GM19328 (cell line): ENCODE measurements around the gene METTL15.
"Not testable (repeated sequence)": the region's sequence is repeated elsewhere in the genome, so short reads cannot be mapped to it uniquely, and the experiment has no call there.

ENCODE experiments used
- ATAC-seq: cut with Tn5 transposase; IDR thresholded peaks from one replicate; pipeline ENCODE4 v1.9.1; 2021; ENCODE audit warnings: mild to moderate bottlenecking, moderate library complexity; ENCODE audit not compliant: unreplicated experiment

The METTL15 gene

GRCh38 chr11:28274216-28274615 lies 166.0 kb downstream of the METTL15 start:
- ATAC-seq: no peak

DNA sequence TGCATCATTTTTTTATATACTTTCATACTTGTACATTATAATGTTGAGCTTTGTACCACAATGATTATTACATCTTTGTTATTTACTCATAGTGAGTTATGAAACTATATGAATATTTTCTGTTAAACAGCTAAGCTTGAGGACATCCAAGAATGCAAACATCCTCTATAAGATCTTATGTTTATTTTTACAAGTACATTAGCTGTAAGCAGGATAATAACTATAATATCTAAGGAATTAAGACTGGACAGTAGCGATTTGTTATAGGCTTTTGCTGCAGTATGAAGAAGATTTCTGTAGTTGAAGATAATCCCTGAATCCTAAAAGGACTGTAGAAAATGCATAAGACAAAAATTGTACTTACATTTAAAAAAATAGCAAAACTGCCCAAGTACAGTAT lies 176.0 kb downstream of the METTL15 start:
- no peak for ATAC-seq

DNA sequence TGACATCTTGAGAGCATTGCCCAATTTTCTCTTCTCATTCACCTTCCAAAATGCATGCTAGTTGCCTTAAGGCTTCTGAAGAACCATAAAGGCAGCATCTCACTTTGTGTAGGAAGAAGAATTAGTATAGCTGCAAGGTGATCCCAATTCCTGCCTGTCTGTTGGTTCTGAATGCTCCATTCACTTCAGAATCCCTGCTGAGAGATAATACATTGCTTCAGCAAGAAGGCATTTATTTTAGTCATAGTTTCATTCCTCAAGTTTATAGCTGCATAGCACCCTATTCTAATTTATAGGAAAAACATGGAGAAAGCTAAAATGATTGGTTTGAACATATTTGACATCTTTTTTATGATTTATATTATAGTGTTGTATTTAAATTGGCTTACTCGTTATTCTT lies 181.3 kb downstream of the METTL15 start:
- no peak for ATAC-seq

GRCh38 chr11:28290995-28291394 lies 182.8 kb downstream of the METTL15 start:
- not testable (repeated sequence) for ATAC-seq

DNA sequence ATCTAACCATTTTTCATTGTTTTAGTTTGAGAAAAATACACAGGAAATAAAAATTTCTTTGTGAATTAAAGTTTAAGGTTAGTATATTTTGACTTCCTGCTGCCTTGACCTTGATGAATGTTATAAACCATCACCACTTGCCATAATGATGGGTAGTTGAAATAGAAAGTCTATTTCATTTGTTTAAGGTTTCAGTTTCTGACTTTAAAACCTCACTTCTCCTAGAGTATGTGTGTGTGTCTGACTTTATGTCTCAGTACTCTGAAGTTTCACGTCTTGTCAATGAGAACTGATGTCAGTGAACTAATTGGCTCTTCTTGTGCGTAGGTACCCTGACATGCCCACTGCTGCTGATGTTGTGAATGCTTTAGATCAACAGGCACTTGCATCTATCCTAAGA lies 188.2 kb downstream of the METTL15 start:
- peak; percentile 92 for ATAC-seq

- no peak for ATAC-seq
These were observed 190.0 kb downstream of the METTL15 start for GRCh38 chr11:28298209-28298608.

DNA sequence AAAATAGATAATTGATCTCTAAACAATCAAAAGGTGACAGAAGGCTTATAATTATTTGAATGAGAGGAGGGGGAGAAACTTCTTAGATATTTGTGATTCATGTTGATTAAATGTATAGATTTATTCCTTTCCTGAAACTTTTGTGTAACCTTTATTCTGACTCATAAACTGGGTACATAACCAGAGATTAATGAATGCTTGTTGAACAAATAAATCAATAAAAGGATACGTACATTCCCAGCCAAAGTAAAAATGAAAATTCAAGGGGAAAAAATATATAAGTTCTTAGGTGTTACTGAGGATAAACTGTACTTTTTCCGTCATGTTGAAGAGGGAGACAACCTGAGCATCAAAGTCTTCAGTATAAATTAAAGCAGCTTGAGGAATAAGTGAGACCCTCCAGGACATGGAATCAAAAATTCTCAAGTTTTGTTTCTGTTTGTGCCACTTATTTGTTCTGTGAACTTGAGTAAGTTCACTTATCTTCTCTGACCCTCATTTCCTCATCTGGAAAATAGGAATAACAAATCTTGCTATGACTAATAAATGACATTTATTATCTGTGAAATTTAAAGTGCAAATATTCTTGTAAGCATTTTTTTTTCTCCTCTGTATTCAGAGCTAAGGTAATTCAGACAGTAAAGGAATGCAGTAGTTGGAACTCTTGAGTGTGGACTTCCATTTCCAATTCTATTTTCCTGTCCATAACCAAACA lies 195.4 kb downstream of the METTL15 start:
- no peak for ATAC-seq

DNA sequence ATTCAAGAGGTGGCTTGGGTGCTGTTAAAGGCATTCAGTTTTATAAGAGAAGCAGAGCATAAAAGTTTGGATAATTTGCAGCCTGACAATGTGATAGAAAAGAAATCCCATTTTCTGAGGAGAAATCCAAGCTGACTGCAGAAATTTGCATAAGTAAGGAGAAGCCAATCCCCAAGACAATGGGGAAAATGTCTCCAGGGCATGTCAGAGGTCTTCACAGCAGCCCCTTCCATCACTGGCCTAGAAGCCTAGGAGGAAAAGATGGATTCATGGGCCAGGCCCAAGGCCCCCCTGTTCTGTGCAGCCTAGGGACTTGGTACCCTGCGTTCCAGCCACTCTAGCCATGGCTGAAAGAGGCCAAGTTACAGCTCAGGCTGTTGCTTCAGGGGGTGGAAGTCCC lies 207.3 kb downstream of the METTL15 start:
- ATAC-seq: no peak

DNA sequence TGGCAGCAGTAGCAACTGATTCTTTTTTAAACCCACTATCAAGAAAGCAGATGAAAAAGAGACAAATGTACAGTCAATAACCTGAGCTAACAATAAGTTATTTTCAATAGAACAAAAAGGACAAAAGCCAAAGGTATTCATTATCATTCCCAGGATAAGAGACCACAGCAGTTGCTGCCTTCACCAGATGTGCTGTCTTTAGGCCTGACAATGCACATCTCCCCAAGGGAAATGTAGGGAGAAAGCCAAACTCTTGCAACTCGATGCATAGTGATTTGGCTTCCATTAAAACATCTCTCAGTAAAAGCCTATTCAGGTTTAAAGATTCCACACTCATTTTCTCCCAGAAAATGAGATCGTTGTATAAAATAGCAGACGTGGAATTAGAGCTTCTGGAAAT lies 210.7 kb downstream of the METTL15 start:
- no peak for ATAC-seq

GRCh38 chr11:28323621-28324020 lies 215.4 kb downstream of the METTL15 start:
- ATAC-seq: no peak

GRCh38 chr11:28332393-28332792 lies 224.2 kb downstream of the METTL15 start:
- ATAC-seq: not testable (repeated sequence)

DNA sequence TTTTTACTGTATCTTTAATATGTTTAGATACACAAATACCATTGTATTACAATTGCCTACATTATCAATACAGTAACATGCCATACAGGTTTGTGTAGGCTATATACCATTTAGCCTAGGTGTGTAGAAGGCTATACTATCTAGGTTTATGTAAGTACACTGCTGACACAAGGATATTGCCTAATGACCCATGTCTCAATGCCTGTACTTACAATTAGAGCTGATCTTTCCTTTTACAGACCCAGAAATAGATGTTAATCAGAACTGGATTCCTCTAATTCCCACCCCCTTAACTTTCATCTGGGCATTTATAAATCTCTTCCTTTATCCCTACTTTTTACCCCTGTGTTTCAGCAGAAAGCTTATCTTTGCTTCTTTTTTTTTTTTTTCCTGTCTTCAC lies 229.5 kb downstream of the METTL15 start:
- ATAC-seq: no peak

GRCh38 chr11:28338371-28338770 lies 230.2 kb downstream of the METTL15 start:
- ATAC-seq: no peak

DNA sequence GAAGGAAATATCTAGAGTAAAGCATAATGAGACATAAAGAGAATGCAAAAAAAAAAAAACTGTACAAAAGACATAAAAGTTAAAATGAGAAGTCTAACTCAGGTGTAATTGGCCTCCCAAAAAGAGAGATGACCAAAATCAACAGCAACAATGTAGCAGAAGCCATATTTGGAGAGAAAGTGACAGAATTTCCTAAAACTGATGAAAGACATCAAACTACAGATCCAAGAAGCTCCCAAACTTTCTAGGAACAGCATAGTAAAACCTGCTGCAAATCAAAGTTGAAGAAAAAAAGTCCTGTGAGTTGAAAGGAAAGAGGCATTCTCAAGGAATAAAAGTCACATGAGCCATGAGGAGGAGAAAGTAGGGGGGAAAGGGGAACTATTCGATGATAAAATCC lies 231.3 kb downstream of the METTL15 start:
- no peak for ATAC-seq

- ATAC-seq: no peak
These were observed 234.5 kb downstream of the METTL15 start for GRCh38 chr11:28342716-28343115.

DNA sequence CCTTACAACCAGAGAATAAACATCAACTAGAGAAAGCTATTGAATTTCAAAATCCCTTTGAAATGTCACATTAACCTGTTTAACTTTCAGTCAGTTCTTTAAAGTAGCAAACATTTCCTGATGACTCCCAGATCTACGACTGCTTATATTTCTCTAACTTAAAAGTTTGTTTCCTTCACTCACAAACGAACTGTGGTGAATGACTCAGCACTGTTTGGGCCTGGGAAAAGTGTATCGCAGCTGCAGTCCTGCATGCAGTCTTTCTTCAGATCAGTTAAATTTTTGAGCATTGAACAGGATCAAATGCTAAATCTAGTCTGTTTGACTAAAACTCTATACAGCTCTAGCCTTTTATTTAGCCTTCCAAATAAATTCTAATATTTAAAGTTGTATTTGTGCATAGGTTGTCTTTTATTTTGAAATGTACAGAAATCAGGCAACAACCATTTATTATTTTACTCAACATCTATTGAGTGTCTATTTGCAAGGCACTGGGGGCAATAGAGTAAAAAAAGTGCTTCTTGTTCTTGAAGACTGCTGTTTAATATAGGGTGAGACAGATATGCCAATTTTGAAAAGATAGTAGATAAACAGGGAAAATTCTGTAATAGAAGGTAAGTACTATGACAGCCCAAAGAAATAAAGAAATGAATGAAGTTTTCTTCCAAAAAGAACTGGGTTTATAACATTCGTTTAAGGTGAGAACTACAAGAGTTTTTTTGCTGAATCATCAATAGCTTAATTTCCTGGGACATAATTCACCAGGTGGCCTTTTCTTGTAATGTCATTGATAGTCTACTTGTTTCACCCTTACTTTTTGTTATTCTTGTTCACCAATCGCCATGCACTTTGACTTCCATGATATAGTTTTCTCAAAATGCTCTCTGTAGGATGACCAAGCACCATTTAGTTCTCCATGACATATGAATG lies 235.4 kb downstream of the METTL15 start:
- no peak for ATAC-seq

DNA sequence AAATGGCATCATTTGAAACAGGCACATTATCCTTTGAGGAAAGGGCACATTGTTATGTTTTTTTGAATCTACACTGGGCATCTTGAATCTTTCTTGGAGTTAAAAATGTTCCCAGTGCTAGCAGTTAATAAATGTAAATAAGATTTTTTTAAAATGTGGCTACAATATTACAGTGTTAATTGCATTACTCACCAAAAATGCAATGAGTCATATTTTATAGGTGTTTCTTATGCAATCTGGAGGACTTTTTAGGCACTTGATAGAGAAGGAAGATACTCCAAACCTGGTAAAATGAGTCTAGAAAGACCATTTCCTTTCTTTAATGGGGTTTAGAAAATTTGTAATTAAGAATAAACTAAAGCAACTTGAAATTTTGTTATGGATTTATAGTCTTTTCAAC lies 238.0 kb downstream of the METTL15 start:
- no peak for ATAC-seq

DNA sequence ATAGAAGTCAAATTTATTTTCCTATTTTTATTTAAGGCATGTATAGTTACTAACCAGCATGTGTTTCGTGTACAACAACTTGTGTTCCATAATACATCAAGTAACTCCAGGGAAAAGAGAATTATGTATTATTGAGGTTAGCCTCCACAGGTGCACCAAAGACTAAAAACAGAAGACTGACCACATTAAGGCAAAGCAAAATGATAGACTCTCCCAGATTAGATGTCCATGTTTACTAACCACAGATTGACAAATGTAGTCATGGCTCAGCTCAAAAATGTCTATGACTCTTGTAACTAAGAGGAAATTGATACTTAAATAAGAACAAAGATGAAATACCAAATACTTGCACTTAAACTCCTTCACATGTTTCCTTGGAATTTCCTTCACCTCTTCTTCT lies 238.5 kb downstream of the METTL15 start:
- no peak for ATAC-seq

DNA sequence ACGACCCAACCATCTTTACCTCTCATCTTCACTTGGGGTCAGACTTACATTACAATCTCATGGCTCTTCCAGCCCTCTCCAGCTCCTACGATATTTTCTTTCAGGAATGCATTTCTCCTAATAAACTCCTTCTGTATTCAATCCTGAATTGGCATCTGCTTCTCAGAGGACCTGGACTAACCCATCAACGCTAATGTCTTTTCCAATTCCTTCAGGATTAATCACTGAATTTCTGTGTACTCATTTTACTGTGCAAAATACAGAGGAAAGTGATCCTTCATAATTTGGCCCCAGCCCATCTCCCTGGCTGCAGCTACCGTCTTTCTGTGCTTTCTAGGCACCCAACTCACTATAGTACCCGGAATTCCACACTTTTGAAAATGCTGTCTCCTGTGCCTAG lies 239.2 kb downstream of the METTL15 start:
- ATAC-seq: no peak

GRCh38 chr11:28350216-28350615 lies 242.0 kb downstream of the METTL15 start:
- ATAC-seq: no peak

DNA sequence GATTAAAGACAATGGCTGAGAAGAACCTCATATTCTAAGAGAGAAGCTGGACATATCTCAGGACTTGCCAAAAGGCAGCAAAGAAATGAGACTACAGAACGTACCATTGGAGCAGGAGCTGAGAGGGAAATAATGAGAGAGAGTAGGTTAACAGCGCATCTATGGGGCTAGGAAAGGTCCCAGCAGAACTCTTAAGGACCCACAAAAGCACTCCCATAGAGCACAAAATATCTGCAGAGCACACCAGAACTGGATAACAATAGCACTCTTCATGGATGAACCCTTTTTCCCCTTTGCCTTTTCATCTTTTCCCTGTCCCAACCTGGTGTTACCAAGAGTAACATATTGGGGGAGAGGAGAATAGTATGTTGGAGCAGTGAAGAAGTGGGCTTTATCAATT lies 245.8 kb downstream of the METTL15 start:
- no peak for ATAC-seq
